Kidney capillary endothelial cell (primary cell): ENCODE results near the gene PPP1R27.

Experiments used
- DNase-seq: peaks from one replicate; pipeline ENCODE4 v3.0.0-alpha.2; 2018; ENCODE audit warnings: low spot score

PPP1R27 gene

DNA sequence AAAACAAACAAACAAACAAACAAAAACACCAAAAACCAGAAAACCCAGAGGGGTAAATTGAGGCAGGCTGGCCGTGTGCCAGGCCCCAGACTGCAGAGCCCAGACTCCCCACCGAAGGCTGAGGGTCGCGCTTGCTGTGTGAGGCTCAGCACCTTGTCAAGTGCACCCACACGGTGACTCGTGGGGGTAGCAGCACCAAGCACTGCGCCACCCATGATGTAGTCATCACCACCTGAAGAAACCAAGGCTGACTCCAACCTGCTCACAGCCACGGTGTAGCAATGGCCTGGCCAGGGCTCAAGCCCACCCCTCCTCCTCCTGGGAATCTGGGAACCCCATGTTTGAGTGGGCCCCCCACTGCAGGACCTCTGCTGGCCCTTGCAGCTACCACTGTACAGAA, 13.7 kb downstream of the PPP1R27 start:
- DNase-seq: no peak

DNA sequence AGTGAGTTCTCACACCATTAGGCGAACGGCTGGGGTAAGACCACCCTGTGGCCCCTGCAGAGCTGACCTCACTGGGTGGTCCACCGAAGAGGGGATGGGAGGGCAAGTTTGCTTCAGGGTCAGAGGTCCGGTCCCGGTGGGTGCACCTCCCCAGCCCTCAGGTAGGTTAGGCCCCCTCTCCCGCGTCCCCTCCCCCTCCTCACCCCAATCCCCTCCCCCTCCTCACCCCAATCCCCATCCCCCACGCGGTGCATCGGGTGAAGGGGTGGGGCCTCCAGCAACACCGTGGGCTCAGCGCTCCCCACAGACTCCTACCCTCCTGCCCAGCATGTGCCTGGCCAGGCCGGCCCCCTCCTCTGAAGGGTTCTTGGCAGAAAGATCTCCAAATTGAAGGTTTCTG, 15.1 kb downstream of the PPP1R27 start:
- no peak for DNase-seq

DNA sequence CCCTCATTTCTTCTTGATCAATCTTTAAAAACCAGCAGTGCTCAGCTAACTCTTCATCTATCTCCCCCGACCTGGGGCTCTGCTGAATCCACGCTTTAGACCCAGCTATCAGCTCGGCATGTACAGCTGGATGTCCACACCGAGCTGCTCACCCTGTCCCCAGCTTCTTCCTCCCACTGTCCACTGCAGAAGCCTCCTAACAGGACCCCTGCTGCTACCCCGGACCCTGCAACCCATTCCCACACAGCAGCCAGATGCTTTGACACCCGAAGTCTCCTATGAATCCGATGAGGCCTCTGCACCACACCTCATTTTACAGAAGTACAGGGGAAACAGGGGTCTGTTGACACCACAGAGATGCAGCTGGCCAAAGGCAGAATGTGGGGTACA, 17.1 kb downstream of the PPP1R27 start:
- no peak for DNase-seq

DNA sequence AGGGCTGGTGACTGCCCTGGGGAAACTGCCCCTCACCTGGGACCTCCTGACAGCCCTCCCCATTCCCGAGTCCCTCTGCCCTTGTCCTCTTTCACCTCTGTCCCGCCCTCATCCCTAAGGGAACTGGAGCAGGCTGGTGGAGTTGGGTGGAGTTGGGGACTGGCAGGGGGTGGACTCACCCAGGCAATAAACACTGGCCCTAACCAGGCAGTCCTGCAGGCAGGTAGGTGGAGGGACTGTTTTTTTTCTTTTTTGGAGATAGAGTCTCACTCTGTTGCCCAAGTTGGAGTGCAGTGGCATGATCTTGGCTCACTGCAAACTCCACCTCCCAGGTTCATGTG, 19.2 kb downstream of the PPP1R27 start:
- no peak for DNase-seq

DNA sequence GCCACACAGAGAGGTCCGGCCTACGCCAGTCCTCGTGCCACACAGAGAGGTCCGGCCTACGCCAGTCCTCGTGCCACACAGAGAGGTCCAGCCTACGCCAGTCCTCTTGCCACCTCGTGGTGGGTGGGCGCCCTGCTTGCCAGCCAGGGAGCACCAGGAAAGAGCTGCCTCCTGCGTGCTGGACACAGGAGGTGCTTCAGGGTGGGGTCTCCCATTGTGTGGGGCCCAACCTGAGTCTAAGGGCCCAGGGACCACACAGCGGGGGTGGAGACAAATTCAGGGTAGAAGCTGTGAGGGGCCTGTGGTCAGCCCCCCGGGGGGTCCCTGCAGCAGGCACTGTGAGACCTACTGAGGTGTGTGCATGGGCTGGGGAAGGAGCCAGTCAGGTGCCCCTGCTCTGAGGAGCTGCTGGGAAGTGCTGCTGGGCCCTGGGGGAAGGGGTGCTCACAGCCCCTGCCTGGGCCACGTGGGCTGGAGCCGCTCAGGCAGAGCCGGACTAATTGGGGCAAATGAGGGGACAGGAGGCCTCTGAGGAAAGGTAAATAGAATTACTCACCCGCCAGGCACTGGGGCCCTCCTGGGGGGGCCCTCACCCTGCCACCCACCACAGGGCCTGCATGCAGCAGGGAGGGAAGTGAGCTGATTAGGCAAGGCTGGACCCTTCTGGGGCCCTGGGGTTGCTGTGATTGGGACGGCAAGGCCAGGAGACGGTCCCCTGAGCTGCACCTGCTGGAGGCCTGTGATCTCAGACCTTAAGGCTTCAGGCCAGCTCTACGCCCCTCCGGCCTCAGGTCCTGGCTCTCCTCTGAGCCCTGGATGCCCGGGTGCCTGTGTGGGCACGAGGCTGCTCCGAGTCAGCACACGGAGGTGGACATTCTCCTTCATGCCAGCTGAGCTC, 19.9 kb downstream of the PPP1R27 start:
- no peak for DNase-seq

DNA sequence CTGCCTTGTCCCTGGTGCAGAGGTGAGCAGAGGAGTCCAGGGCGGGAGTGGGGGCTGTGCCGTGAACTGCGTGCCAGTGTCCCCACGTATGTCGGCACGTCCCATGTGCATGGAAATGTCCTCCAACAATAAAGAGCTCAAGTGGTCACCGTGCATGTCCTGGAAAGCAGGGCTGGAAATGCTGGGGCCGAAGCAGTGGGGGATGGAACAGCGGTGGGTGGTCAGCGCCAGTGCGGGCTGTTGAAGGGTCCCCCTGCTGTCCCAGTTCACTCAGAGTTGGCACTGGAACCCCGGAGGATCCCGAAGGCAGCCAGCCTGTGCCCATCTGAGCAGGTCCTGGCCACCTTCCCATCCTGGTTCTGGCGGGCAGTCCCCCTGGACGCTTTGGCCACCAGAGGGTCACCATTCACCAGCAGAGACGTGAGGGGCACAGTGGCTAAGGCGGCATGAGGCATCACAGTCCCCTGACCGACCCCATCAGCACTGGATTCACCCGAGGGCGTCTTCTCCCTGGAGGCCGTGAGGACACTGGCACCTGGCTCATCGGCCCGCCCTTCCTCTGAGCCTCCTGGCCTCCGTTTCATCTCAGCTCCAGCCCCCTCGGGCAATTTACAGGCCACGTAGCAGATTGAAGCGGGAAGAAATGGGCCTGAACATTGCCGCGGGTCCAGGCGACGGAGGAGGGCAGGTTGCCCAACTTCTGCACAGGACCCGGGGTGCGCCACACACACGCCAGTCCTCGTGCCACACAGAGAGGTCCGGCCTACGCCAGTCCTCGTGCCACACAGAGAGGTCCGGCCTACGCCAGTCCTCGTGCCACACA, 20.8 kb downstream of the PPP1R27 start:
- DNase-seq: no peak

DNA sequence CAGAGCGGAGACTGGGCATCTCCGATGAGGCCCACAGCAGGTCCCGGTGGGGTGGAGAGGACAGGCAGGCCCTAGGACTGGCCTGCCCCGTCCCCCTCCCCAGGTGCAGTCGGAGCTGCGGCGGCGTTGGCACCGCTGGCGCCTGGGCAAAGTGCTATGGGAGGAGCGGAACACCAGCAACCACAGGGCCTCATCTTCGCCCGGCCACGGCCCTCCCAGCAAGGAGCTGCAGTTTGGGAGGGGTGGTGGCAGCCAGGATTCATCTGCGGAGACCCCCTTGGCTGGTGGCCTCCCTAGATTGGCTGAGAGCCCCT, 21.5 kb downstream of the PPP1R27 start:
- DNase-seq: no peak

DNA sequence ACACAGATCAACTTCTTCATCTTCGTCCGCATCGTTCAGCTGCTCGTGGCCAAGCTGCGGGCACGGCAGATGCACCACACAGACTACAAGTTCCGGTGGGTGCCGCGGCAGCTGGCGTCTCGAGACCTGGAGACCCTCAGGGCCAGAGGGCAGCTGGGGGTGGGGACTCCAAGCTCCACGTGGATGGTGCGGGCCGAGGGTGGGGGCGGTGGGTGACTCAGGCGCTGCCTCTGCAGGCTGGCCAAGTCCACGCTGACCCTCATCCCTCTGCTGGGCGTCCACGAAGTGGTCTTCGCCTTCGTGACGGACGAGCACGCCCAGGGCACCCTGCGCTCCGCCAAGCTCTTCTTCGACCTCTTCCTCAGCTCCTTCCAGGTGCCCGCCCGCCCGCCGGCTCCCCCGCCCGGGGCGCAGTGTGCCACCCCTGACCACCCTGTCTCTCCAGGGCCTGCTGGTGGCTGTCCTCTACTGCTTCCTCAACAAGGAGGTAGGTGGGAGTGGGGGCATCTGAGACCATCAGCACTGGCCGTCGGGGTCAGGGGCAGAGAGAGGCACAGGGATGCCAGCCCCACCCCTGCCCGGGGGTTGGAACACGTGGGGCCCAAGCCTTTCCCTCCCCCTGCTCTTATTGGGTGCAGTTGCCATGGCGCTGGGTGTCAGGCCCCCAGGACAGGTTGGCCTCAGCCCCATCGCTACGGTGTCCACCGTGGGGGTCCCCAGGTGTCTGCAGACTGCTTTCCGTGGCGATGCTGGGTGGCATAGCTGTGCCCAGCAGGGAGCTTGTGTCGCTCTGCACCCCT, 22.1 kb downstream of the PPP1R27 start:
- no peak for DNase-seq

DNA sequence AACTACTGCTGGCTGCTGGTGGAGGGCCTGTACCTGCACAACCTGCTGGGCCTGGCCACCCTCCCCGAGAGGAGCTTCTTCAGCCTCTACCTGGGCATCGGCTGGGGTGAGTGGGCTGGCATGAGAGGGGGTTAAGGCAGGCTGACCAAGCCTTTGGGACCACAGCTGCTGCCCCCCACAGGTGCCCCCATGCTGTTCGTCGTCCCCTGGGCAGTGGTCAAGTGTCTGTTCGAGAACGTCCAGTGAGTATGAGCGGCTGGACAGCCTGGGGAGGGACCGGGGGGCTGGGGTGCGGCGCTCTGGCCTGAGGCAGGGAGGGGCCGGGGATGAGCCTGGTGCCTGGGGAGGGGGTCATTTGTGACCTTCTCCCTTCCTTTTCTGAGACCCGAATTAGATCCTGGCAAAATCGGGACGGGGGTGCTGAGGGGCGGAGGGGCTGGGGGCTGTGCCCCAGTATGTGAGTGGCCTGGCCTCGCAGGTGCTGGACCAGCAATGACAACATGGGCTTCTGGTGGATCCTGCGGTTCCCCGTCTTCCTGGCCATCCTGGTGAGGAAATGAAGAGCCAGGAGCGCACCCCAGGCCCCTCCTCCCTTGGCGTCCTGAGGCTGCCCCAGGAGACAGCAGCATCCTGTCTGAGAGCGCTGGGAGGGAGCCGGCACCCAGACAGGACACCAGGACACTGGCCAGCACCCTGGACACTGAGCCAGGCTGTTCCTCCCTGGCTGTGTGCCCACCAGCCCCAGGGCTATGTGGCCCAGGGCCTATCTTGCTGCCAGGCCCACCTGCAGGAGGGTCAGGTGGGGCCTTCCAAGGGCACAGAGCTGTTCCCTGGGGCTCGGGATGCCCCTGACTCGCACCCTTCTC, 22.9 kb downstream of the PPP1R27 start:
- no peak for DNase-seq

DNA sequence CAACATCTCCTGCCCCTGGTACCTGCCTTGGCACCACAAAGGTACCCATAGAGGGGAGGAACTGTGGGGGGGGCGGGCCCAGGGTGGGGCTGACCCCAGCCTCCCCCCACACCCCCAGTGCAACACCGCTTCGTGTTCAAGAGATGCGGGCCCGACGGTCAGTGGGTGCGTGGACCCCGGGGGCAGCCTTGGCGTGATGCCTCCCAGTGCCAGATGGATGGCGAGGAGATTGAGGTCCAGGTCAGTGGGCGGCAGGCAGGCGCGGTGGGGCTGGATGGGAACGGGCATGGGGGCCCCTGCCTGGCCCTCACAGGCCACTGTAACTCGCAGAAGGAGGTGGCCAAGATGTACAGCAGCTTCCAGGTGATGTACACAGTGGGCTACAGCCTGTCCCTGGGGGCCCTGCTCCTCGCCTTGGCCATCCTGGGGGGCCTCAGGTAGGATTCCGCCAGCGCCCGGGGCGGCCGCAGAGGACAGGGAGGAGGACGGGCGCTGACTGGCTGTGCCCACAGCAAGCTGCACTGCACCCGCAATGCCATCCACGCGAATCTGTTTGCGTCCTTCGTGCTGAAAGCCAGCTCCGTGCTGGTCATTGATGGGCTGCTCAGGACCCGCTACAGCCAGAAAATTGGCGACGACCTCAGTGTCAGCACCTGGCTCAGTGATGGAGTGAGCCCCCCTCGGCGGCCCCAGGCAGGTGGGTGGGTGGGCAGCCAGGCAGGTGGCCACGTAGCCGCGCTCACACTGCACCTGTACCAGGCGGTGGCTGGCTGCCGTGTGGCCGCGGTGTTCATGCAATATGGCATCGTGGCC, 23.8 kb downstream of the PPP1R27 start:
- DNase-seq: no peak

DNA sequence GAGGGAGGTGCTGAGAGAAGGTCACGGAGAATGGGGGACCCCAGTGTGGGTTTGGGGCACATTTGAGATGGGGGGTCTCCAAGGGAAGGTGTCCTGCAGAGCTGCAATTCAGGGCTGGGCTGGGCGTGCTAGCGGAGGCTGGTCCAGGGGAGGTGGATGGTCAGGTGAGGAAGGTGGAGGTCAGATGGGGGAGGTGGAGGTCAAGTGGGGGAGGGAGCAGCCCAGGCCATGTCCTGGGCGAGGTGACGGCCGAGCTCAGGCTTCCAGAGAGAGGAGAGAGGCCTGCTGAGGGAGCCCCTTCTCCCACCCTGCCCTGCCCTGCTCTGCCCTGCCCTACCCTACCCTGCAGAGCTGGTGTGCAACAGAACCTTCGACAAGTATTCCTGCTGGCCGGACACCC, 24.4 kb downstream of the PPP1R27 start:
- DNase-seq: no peak

DNA sequence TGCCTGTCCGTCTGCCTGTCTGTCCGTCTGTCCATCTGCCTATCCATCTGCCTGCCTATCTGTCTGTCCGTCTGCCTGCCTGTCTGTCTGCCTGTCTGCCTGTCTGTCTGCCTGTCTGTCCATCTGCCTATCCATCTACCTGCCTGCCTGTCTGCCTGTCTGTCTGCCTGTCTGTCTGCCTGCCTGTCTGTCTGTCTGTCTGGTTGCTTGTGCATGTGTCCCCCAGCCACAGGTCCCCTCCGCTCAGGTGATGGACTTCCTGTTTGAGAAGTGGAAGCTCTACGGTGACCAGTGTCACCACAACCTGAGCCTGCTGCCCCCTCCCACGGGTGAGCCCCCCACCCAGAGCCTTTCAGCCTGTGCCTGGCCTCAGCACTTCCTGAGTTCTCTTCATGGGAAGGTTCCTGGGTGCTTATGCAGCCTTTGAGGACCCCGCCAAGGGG, 25.3 kb downstream of the PPP1R27 start:
- DNase-seq: no peak

DNA sequence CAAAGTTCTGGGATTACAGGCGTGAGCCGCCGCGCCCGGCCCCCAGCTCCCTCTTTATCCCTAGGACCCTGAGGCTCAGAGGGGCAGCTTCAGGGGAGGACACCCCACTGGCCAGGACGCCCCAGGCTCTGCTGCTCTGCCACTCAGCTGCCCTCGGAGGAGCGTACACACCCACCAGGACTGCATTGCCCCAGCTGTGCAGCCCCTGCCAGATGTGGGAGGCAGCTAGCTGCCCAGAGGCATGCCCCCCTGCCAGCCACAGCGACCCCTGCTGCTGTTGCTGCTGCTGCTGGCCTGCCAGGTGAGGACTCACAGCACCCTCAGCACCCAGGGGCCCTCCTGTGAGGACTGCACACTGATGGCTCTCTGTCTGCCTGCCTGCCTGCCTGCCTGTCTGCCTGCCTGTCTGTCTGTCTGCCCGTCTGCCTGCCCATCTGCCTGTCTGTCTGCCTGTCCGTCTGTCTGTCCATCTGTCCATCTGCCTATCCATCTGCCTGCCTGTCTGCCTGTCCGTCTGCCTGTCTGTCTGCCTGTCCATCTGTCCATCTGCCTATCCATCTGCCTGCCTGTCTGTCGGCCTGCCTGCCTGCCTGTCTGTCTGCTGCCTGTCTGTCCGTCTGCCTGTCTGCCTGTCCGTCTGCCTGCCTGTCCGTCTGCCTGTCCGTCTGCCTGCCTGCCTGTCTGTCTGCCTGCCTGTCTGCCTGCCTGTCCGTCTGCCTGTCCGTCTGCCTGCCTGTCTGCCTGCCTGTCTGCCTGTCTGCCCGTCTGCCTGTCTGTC, 25.9 kb downstream of the PPP1R27 start:
- DNase-seq: no peak

DNA sequence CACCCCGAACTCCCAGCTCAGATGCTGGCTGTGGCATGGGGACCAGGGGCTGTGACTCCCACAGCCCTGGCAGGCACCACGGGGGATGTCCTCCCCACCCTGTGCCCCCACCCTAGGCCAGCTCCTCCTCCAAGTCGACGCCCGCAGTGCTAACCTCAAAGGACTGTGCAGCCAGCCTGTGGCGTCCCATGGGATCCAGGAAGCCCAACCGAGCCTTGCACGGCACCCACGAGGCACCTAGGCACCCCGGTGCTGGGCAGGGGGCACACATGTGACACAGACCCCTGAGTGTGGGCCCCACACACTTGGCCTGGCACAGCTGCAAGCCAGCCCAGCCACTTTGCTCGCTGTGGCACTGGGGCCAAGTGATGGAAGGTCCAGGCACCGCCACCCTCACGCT, 27.0 kb downstream of the PPP1R27 start:
- DNase-seq: no peak

DNA sequence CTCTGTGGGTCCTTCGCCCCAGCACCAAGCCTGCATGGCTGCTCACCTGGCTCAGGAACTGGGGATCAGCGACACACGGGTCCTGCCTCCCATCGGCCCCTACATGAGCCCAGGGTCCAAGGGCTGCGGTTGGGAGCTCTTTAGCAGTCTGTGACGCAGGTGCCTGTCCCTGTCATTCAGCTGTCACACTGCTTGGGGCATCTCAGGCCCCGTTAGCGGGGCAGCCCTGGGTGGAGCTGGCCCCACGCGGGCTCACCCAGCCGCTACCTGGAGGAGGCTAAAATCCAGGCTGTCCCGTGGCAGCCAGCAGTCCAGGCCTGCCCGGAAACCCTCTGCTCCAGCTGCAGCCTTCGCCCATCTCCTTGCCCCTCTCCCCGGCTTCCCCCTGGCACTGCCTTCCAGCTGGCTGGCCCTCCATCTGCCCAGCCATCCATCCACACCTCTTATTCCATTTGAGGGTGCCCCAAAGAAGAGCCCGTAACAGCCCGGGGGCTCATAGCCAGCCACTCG, 27.6 kb downstream of the PPP1R27 start:
- no peak for DNase-seq

DNA sequence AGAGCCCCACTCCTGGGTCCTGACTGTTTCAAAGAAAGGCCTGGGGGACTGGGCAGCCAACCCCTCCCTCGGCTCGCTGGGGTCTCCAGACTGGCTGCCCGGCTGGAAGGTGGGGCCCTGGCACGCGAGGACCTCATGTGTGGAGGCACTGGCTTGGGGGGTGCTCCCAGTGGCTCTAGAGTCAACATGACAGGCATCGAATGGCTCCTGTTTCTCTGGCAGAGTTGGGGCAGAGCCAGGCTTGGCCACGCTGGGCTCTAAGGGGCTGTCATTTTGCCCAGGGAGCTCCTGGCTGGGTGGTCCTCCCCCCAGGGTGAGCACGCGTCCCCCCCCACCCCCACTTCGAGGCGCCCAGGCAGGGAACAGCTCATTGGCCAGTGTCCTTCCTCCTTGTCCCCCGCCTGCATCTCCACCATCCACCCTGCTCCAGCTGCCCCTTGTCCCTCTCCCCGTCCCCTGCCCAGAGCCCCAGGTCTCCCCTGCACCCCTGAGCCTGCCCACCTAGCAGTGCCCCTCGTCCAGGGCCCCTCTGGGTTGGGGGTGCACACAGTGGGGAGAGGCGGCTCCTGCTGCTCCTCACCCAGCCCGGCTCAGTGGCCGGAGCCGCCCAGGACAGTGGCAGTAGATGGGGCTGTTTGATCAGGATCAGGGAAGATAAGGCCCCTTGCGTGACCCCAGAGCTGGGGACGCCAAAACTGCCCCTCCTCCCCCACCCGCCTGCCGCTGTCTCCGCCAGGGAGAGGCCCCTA, 28.2 kb downstream of the PPP1R27 start:
- DNase-seq: no peak

DNA sequence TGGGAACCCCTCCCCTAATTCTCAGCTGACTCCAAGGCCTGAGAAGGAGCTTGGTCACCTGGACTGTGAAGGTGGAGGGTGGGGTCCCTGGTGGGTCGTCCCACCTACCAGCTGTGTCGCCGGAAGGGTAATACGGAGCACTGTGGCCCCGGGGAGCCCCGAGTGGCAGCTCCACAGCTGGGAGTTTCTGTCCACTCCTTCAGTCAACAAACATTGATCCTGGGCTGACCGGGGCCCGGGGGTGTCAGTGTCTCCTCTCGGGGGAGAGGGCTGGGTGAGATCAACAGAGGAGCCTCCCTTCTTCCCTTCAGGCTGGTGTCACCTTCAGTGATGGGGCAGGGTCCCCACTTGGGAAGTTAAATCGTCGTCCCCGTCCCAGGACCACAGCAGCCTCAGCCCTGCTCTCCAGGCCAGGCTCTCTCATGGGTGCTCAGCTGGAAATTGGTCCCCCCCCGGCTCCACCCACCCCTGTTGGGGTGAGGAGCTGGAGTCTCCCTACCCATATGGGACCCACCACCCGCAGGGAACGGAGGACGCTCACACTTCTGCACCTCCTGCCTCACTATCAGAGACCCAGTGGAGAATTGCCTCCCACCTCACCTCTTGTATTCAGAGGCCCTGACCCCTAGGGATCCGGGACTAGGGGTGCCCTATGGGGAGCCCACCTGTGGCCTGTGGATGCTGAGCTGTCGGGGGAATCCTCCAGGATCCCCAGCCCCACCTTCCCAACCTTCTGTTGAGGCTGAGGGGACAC, 29.0 kb downstream of the PPP1R27 start:
- no peak for DNase-seq
